Measurements from ENCODE around the gene AGTPBP1. TPM values are rescaled to one million over a fixed set of nuclear protein-coding genes. Genes with fewer than 3 reads are reported as not detected.
A peak's percentile ranks its signal among the peaks of the same experiment; 100 is the strongest.

AGTPBP1 gene
- total and polyA plus RNA-seq, 7 donors = 3.9 to 25.9 (median 19.6) TPM

DNA sequence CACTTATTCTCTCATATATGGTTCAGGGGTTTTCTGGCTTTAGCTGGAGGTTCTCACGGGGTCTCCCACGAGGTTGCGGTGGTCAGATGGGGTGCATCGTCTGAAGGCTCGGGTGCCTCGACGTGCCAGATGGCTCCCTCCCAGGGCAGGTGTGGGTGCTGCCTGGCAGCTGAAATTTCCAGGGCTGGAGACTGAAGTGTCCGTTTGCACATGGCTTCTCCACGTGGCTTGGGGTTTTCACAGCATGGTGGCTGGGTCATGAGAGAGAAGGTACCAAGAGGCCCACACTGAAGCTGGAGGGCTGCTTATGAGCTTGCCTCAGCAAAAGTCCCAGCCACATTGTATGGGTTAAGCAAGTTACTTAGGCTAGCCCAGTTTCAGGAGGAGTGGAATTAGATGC, 218.6 kb downstream of the AGTPBP1 start:
- H3K9me3 ChIP-seq = no peaks in the 10 kb centered on the region
- TF ChIP-seq, protein P1, sequence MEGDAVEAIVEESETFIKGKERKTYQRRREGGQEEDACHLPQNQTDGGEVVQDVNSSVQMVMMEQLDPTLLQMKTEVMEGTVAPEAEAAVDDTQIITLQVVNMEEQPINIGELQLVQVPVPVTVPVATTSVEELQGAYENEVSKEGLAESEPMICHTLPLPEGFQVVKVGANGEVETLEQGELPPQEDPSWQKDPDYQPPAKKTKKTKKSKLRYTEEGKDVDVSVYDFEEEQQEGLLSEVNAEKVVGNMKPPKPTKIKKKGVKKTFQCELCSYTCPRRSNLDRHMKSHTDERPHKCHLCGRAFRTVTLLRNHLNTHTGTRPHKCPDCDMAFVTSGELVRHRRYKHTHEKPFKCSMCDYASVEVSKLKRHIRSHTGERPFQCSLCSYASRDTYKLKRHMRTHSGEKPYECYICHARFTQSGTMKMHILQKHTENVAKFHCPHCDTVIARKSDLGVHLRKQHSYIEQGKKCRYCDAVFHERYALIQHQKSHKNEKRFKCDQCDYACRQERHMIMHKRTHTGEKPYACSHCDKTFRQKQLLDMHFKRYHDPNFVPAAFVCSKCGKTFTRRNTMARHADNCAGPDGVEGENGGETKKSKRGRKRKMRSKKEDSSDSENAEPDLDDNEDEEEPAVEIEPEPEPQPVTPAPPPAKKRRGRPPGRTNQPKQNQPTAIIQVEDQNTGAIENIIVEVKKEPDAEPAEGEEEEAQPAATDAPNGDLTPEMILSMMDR (IDR thresholded peaks at IDR 0.05) = no peak
- no peaks in the 10 kb centered on the region for H3K36me3 ChIP-seq (ENCODE audit: insufficient read depth in 1 of 2, low read depth in 1 of 2)
- DNase-seq = no peak
- WGBS, 3 donors = 40 to 48% (median 46%) methylated on average over 9 of the region's 9 CpGs
- H3K4me3 ChIP-seq = peak overlapping the region; percentile 62
- peak overlapping the region; percentile 66 for H3K27ac ChIP-seq
- H3K27me3 ChIP-seq (ENCODE audit: insufficient read depth in 3 of 3, low read length in 2 of 3) = peaks cover 0 to 14% (median 0%) of the 10 kb centered on the region in 3 donors
- peaks cover 10% of the 10 kb centered on the region for H3K4me1 ChIP-seq
- no peak for ATAC-seq
- intact Hi-C loops (cut with DNase I) = no loop called here

DNA sequence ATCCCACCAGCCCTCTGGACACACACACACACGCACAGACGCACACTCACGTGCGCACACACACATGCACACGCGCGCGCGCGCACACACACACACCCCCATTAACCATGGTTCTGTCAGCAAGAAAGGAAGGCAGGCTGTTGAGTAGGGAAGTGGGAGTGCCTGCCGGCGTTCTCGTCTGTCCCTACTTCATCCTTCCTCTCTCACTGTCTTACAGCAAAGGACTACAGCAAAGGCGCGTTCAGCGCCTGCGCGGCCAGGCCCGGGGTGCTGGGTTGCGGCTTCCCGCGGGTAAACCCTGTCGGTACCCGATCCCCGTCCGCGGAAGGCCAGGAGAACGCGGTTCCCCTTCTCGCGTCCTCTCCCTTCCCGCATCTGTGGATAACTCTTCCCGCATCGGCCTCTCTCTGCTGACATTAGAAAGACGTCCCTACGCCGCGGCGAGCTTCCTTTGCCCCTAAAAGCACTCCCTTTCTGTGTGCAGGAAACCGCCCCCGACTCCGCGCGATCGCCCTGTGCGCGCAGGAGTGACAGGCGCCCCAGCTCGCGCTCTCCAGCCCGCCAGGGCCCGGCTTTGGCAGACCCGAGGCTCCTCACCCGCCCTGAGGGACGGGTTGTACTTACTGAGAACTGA, 219.2 kb downstream of the AGTPBP1 start:
- intact Hi-C loops (cut with DNase I) = no loop called here
- DNase-seq (peak; percentile 45 to 66), ATAC-seq (peak; percentile 44 to 69 (median 52))
- H3K4me1 ChIP-seq = peaks cover 10% of the 10 kb centered on the region
- H3K9me3 ChIP-seq = no peaks in the 10 kb centered on the region
- H3K36me3 ChIP-seq (ENCODE audit: insufficient read depth in 1 of 2, low read depth in 1 of 2) = no peaks in the 10 kb centered on the region
- peaks cover 0 to 14% (median 0%) of the 10 kb centered on the region in 3 donors for H3K27me3 ChIP-seq (ENCODE audit: insufficient read depth in 3 of 3, low read length in 2 of 3)
- H3K27ac ChIP-seq = peak overlapping the region; percentile 66
- TF ChIP-seq, protein P1 (IDR thresholded peaks at IDR 0.05) = no peak
- WGBS, 3 donors = 7 to 9% (median 8%) methylated on average over 52 to 55 of the region's 55 CpGs
- peak overlapping the region; percentile 62 for H3K4me3 ChIP-seq

DNA sequence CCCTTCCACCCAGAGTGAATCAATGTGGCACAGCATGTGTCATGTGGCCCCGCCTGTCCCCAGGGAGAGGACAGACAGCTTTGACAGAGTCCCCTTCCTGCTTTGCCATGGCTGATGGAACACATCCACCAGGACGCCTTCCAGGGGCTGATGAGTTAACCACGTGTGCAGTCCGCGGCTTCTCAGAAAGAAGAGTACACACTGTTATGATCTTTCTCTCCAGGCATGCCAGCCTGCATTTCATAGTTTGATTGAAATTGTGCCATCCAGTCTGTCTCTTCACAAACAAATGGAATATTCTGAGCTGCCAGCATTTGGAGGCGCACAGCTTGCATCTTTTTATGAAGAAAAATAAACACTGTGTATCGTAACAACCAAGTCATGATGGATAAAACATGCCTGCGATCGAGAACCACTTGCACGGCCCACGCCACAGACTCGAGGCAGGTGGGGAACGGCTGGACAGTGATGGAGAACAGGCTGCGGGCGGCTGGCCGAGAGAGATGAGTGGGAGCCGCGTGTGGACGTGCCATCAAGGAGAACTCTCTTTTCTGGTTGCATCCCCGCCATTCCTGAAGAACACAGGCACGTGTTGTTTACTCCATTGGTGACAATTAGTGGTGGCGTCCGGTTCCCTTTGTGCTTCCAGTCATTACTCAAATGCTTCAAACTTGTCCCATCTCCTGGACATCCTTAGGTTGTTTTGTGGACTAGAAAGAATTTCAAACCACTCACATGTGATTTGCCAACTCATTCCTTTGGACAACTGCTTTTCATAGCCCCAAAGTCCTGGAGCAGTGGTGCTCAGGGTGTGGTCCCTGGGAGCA, 220.2 kb downstream of the AGTPBP1 start:
- WGBS, 3 donors = 15 to 25% (median 21%) methylated on average over 23 of the region's 23 CpGs
- DNase-seq (peak; percentile 69 to 82), ATAC-seq (peak; percentile 91 to 98 (median 94))
- no peaks in the 10 kb centered on the region for H3K36me3 ChIP-seq (ENCODE audit: insufficient read depth in 1 of 2, low read depth in 1 of 2)
- H3K9me3 ChIP-seq = no peaks in the 10 kb centered on the region
- peak overlapping the region; percentile 62 for H3K4me3 ChIP-seq
- peaks cover 0 to 18% (median 0%) of the 10 kb centered on the region in 3 donors for H3K27me3 ChIP-seq (ENCODE audit: insufficient read depth in 3 of 3, low read length in 2 of 3)
- peaks cover 10% of the 10 kb centered on the region for H3K4me1 ChIP-seq
- TF ChIP-seq, protein P1 (IDR thresholded peaks at IDR 0.05) = no peak
- peak overlapping the region; percentile 66 for H3K27ac ChIP-seq
- intact Hi-C loops (cut with DNase I) = no loop called here

DNA sequence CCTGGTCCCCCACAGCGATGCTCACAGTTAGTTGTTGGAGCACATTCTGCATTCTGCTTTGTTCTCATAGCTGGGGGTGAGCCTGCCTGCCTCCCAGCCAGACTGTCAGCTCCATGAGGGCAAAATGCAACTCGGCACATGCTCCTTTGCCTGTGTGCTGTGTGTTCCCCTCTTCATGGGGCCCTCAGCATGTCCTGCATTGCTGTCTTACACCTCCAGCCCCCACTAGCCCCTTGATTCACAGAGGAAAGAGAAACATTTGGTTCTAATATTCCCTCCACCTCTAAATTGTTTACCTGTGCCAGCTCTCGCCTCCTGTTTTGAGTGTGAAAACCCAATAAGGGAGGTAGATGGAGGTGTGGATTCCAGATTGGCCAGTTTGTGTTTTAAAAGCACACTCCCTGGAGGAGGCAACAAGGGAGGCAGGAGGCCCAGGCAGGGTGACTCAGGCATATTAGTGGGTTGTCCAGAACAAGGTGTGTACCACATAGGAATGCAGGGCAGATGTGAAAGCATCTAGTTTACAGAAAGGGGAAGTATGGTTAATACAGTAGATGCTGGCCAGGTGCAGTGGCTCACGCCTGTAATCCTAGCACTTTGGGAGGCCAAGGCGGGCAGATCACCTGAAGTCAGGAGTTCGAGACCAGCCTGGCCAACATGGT, 224.6 kb downstream of the AGTPBP1 start:
- TF ChIP-seq, protein P1 (IDR thresholded peaks at IDR 0.05) = no peak
- peaks cover 8% of the 10 kb centered on the region for H3K4me1 ChIP-seq
- no peaks in the 10 kb centered on the region for H3K9me3 ChIP-seq
- no peak for DNase-seq
- H3K27me3 ChIP-seq (ENCODE audit: insufficient read depth in 3 of 3, low read length in 2 of 3) = peaks cover 0 to 6% (median 0%) of the 10 kb centered on the region in 3 donors
- 90 to 93% (median 93%) methylated on average over 6 of the region's 6 CpGs for WGBS, 3 donors
- H3K27ac ChIP-seq = no peak overlapping the region
- ATAC-seq = no peak
- no peak overlapping the region for H3K4me3 ChIP-seq
- H3K36me3 ChIP-seq (ENCODE audit: insufficient read depth in 1 of 2, low read depth in 1 of 2) = no peaks in the 10 kb centered on the region
- intact Hi-C loops (cut with DNase I) = no loop called here
